Fibroblast of lung (primary cell): Measurements from ENCODE around the gene DNAH14.

Experiments used
- CTCF ChIP-seq, 2 donors: IDR thresholded peaks in 1 of 2; conservative IDR thresholded peaks in 1 of 2; 1 replicate in 1 of 2; 2 replicates in 1 of 2; pipeline ENCODE4 v1.5.1; 2011 to 2012; ENCODE audit warnings: low read length in 2 of 2, control low read depth in 1 of 2, inconsistent platforms in 1 of 2, low read depth in 1 of 2, mild to moderate bottlenecking in 1 of 2
- EZH2 ChIP-seq: IDR thresholded peaks from 2 replicates; pipeline ENCODE4 v1.5.1; 2012; ENCODE audit warnings: low read length, control low read depth, mild to moderate bottlenecking; ENCODE audit errors: missing control alignments

- TF ChIP-seq CTCF (conservative IDR thresholded peaks at IDR 0.05 in 1 of 2, IDR thresholded peaks at IDR 0.05 in 1 of 2; ENCODE audit: low read depth in 1 of 2, low read length in 2 of 2) (no peak), EZH2 (no peak)
These were observed 451.2 kb downstream of the DNAH14 start for GRCh38 chr1:225380691-225381090.
